Jurkat, Clone E6-1 (cell line): Measurements from ENCODE around the gene PDZRN3.

Experiments
- DNase-seq: peaks from one replicate; pipeline ENCODE4 v3.0.0-alpha.2; 2011; ENCODE audit warnings: low read depth, low spot score
- H3K4me3 ChIP-seq: 2 replicates; pipeline ENCODE4 v1.5.1; 2011; ENCODE audit warnings: mild to moderate bottlenecking, low read length, control low read depth, moderate library complexity

PDZRN3 gene

GRCh38 chr3:73624017-73624820, 522 bp downstream of the PDZRN3 start:
- no peak for DNase-seq
- no peak overlapping the region for H3K4me3 ChIP-seq

- no peak for DNase-seq
- H3K4me3 ChIP-seq, result no peak overlapping the region
These were observed 1.4 kb downstream of the PDZRN3 start for GRCh38 chr3:73623346-73623745.

GRCh38 chr3:73622091-73622805, 2.5 kb downstream of the PDZRN3 start:
- H3K4me3 ChIP-seq, result no peak overlapping the region
- no peak for DNase-seq

- no peak for DNase-seq
- no peak overlapping the region for H3K4me3 ChIP-seq
These were observed 3.4 kb downstream of the PDZRN3 start for GRCh38 chr3:73621388-73621787.

DNA sequence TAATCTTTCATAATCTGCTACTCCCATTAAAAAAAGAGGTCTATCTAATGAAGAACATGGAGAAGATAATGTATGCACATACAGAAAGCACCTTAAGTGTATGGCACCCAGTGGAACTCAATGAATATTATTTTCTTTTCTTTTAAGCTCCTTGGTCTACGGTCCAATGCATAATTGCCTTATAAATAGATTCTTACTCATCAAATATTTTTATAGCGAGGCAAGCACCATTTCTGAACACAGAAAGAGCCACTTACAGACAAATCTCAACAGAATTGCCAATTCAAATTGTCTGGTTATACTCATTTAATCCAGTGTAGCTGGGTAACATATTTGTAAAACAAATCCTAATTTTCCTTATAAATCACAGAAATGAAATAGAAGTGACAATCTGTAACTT, 6.3 kb downstream of the PDZRN3 start:
- no peak overlapping the region for H3K4me3 ChIP-seq
- DNase-seq, result no peak

GRCh38 chr3:73616056-73616455, 8.7 kb downstream of the PDZRN3 start:
- no peak overlapping the region for H3K4me3 ChIP-seq
- no peak for DNase-seq

- DNase-seq, result no peak
- H3K4me3 ChIP-seq, result no peak overlapping the region
These were observed 10.3 kb downstream of the PDZRN3 start for GRCh38 chr3:73614419-73614818.

GRCh38 chr3:73611176-73611575, 13.6 kb downstream of the PDZRN3 start:
- no peak for DNase-seq
- no peak overlapping the region for H3K4me3 ChIP-seq

DNA sequence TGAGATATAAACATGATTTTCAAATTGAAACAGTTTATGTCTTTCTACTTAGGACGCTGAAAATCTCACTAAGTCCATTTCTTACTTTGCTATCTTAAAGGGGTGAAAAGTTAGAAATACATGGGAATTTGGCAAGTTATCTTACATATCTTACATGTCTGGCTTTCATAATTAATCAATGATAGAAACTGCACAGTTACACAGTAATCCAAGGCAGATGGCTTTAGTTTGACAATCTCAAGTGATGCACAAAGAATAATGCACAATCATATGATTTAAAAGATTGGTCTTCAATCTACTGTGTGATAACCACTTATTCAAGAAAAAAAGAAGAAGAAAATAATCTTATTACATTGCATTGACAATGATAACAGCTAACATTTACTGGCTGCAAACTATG, 14.2 kb downstream of the PDZRN3 start:
- no peak for DNase-seq
- H3K4me3 ChIP-seq, result no peak overlapping the region

GRCh38 chr3:73609655-73610054, 15.1 kb downstream of the PDZRN3 start:
- H3K4me3 ChIP-seq, result no peak overlapping the region
- no peak for DNase-seq

- H3K4me3 ChIP-seq, result no peak overlapping the region
- no peak for DNase-seq
These were observed 15.5 kb downstream of the PDZRN3 start for GRCh38 chr3:73609315-73609641.

DNA sequence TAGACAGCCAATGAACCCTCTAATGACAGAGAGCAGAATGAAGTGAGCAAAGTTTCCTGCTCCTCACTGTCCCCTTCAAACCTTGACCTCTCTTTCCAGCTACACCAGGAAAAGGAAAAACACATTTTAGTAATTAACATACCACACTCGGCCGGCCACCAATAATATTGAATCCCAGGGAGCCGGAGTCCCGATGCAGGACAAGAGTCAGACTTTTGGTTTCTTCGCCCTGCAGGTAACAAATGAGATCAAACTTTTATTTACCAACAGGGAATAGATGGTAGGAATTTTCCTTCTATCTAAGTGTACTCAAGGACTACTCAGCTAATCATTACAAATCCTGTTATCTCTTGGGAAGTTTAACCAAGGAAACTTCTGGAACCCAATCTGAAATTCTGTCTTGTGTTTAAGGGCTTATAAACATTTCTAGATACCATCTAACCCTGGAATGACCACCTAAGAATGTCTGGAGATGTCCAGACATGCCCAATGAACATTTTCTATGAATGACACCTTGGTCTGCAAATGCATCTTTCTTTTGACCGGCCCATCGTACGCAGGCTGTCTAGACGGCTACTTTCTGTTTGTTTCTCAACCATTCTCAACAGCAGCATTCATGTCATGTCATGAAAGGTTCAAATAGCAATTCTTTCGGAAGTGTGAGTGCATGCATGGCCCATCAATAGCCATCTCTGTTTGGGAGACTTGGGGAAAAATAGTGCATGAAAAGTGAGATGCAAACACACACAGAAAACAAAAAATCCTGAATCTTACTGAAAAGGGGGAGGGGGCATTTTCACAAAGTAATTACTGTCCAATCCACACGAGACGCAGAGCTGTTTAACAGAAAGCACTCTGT, 16.1 kb downstream of the PDZRN3 start:
- H3K4me3 ChIP-seq, result no peak overlapping the region
- DNase-seq, result no peak

- no peak for DNase-seq
- no peak overlapping the region for H3K4me3 ChIP-seq
These were observed 18.9 kb downstream of the PDZRN3 start for GRCh38 chr3:73605861-73606260.

- H3K4me3 ChIP-seq, result no peak overlapping the region
- DNase-seq, result no peak
These were observed 19.3 kb downstream of the PDZRN3 start for GRCh38 chr3:73605412-73605811.

GRCh38 chr3:73604451-73604850, 20.3 kb downstream of the PDZRN3 start:
- H3K4me3 ChIP-seq, result no peak overlapping the region
- no peak for DNase-seq

- no peak overlapping the region for H3K4me3 ChIP-seq
- DNase-seq, result no peak
These were observed 21.0 kb downstream of the PDZRN3 start for GRCh38 chr3:73603762-73604171.

DNA sequence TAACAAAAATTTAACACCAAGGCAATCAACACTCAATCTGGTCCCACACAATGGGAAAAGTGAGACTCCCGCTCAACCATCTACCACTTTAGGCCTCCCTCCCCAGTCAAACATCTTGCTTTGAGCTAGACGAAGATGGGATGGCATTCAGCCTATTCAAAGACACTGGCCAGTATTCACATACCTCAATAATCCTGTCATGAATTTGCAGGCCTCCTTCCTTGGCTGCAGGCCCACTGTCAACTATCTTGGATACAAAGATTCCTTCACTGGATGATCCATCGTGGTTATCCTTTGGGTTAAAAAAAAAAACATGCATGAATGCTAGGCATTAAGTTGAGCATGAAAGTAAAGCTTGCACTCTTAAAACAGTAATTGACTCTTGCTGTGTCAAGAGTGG, 22.6 kb downstream of the PDZRN3 start:
- no peak for DNase-seq
- H3K4me3 ChIP-seq, result no peak overlapping the region

DNA sequence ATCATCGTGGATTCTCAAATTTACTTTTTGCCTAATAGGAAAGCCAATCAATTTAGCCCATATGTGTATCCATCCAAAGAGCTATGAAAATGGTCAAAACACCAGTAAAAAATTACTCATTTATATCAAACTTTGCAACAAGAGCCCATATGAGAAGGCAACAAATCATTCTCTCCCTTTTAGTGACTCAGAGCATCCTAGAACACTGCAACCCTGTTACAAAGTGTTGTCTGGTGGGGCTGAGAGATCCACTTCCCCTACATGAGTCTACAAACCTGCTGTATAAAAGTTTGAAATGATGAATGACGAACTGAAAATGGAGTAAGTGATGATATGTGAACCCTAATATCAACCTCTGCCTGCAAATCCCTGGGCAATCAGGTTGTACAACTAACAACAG, 23.3 kb downstream of the PDZRN3 start:
- DNase-seq, result no peak

GRCh38 chr3:73601011-73601410, 23.7 kb downstream of the PDZRN3 start:
- DNase-seq, result no peak
- H3K4me3 ChIP-seq, result no peak overlapping the region

More for the DNA sequence above, 23.3 kb downstream of the PDZRN3 start:
- H3K4me3 ChIP-seq, result no peak overlapping the region
